VCaP (cell line): Measurements from ENCODE around the gene TLE5.
"Not testable (repeated sequence)": the region's sequence is repeated elsewhere in the genome, so short reads cannot be mapped to it uniquely, and the experiment has no call there.

Experiments
- H3K27ac ChIP-seq: fragments of 450-650 bp; 2 replicates; pipeline ENCODE4 v1.5.1; 2017
- TF ChIP-seq, protein P1 (sequence below): fragments of 450-650 bp; conservative IDR thresholded peaks from 2 replicates; pipeline ENCODE4 v1.5.1; 2017; ENCODE audit warnings: mild to moderate bottlenecking, moderate library complexity

TLE5 gene

DNA sequence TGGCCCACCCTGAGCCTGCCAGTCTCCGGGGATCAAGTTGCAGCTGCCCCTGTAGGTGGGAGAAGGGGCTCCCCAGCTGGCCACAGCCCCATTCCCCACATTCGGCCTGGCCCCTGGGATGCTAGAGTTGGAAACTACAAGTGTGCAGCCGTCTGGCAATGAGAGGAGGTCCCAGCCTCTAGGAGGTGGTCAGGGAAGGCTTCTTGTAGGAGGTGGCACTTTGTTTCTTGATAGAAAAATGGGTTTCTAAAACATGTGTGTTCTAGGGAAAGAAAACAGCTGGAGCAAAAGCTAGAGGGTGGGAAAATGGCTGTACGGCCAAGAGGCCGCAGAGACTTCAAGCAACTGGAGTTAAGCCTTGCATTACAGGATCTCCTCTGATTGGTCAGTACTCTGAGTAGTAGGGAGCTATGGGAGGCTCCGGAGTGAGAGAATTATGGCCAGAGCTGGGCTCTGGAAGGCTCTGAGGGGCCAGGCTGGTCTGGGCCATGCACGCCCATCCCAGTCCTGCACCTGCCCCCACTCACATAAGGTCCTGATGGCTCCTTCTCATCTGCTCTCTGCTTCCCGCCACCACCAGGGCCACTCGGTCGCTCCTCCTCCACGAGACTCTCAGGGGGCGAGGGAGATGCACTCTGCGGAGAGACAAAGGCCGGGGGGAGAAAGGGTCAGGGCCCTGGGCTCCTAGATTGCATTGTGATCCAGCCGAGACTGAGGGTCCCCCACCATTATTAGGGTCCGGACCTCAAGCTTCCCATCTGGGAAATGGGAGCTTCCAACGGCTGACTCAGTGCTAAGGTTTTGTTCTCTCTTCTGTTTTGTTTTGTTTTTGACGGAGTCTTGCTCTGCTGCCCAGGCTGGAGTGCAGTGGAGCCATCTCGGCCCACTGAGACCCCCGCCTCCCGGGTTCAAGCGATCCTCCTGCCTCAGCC, 46.9 kb downstream of the TLE5 start:
- TF ChIP-seq, protein P1, sequence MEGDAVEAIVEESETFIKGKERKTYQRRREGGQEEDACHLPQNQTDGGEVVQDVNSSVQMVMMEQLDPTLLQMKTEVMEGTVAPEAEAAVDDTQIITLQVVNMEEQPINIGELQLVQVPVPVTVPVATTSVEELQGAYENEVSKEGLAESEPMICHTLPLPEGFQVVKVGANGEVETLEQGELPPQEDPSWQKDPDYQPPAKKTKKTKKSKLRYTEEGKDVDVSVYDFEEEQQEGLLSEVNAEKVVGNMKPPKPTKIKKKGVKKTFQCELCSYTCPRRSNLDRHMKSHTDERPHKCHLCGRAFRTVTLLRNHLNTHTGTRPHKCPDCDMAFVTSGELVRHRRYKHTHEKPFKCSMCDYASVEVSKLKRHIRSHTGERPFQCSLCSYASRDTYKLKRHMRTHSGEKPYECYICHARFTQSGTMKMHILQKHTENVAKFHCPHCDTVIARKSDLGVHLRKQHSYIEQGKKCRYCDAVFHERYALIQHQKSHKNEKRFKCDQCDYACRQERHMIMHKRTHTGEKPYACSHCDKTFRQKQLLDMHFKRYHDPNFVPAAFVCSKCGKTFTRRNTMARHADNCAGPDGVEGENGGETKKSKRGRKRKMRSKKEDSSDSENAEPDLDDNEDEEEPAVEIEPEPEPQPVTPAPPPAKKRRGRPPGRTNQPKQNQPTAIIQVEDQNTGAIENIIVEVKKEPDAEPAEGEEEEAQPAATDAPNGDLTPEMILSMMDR = no peak
- H3K27ac ChIP-seq = no peak overlapping the region

DNA sequence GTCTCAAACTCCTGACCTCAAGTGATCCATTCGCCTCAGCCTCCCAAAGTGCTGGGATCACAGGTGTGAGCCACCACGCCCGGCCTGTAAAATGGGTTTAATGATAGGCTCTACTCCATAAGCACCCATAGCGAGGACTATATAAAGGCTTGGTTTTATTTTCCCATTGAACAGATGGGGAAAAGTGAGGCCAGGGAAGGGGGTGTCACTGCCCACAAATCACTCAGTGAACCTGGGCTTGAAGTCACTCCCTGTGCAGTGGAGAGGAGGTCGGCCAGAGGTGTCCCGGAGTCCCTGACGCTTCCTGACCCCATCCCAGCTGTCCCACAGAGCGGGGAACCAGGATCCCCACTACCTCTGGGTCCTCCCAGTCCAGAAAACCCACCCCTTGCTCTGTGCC, 48.2 kb downstream of the TLE5 start:
- TF ChIP-seq, protein P1 = no peak
- H3K27ac ChIP-seq = no peak overlapping the region

DNA sequence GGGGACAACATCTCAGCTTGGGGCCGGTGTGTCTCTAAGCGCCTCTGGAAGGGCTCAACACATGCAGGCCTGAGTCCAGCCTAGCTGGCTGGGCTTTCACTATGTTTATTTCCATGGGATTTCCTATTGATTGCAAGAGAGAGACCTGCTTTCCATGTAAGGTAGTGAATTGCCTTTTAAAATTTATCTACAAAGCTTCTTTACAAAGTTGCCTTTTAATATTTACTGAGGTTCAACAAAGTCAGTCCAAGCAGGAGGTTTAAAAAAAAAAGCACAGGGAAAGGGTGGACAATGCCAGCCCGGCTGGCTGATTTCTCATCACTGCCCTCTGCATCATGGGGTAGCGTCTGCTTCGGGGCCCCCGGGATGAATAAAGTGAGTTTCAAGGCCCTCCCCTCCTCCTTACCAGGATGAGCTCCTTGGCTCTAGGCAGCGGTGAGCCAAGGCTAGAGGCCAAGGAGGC, 49.0 kb downstream of the TLE5 start:
- TF ChIP-seq, protein P1 = no peak
- H3K27ac ChIP-seq = no peak overlapping the region

DNA sequence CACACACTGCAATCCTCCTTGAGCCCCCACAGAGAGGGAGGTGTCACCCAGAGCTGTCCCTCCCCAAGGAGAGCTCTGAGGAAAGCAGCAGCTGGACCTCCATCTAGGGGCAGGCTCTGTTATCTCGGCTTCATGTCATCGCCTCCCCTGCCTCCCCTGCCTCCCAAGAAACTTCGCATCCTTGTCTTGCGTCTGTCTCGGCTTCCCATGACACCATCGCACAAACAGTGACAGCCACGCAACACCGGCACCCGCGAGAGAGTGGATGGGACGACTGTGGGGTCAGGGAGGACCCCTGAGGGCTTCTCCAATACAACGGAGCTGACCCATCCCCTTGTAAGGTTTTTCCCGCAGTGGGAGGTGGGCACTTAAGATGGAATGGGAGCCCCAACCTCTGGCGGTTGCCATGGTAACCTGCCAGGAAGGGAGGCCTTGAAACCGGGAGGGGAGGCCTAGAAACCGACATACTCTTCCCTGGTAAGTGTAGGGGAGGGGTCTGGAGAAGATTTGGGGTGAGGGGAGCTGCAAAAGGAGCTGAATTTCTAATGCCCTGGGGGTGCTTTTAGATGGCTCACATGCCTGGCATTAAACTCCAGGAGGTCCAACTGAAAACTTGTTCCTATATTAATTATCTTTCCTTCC, 49.6 kb downstream of the TLE5 start:
- TF ChIP-seq, protein P1 = no peak
- H3K27ac ChIP-seq = no peak overlapping the region

DNA sequence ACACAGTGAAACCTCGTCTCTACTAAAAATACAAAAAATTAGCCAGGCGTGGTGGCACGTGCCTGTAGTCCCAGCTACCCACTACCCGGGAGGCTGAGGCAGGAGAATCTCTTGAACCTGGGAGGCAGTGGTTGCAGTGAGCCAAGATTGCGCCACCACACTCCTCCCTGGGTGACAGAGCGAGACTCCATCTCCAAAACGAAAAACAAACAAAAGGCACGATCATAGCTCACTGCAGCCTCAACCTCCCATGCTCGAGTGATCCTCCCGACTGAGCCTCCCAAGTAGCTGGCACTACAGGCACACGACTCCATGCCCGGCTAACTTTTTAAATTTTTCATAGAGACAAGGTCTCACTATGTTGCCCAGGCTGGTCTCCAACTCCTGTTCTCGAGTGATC, 50.2 kb downstream of the TLE5 start:
- not testable (repeated sequence) for H3K27ac ChIP-seq

DNA sequence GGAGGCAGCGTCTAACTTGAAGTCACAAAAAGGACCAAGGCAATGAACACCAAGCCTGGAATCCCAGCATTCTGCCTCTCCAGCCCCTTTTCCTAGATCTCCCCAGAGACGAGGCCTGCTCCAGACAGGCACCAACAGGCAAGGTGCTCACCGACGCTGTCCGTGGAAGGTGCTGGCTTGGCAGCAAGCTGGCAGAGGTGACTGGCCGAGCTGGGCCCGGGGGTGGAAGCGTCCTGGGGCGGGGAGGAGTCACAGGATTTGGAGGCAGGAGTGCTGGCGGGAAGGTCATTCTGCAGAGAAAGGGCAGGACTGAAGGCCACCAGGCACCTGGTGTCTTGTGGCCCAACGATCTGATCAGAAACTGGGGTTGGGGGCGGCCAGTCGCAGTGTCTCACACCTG, 51.4 kb downstream of the TLE5 start:
- H3K27ac ChIP-seq = no peak overlapping the region
- TF ChIP-seq, protein P1 = no peak

DNA sequence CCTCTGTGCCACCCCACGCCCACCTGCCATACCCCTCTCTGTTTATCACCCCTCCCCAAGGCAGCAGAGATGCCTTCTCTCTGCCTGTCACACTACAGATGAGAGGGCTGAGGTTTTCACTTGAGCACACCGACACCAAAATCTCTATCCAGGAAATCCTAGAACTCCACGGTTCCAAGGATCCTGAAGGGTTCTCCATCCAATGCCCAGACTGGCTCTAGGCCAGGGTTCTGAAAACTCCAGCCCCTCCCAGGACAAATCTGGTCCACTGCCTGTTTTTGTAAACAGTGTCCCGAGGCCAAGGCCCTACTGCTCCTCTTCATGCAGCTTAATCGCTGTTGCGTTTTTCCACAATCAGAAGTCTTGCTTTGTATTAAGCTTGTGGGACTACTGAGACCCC, 53.3 kb downstream of the TLE5 start:
- no peak overlapping the region for H3K27ac ChIP-seq
- TF ChIP-seq, protein P1 = no peak

DNA sequence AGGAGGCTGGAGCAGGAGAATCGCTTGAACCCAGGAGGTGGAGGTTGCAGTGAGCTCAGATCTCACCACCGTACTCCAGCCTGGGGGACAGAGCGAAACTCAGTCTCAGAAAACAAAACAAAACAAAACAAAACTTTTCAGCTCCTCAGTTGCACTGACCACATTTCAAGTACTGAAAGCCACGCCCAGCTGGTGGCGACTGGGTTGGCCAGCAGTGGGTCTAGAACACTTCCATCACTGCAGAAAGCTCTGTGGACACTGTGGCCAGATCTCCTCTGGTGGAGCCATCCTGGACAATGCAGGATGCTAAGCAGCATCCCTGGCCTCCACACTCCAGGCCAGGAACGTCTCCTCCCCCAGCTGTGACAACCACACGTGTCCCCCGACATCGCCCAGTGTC, 54.3 kb downstream of the TLE5 start:
- TF ChIP-seq, protein P1 = no peak
- H3K27ac ChIP-seq = no peak overlapping the region
